GM12878 (cell line): ENCODE measurements around the gene ZNF423.

Source experiments
- ATF3 ChIP-seq: IDR thresholded peaks from 2 replicates; pipeline ENCODE4 v1.6.1; 2011; ENCODE audit warnings: low read depth, mild to moderate bottlenecking, low read length, moderate library complexity, borderline replicate concordance; ENCODE audit errors: extremely low read depth
- CTCF ChIP-seq, 3 experiments: IDR thresholded peaks in 2 of 3; conservative IDR thresholded peaks in 1 of 3; 2 replicates each; pipeline ENCODE4 v1.5.1; 2011; ENCODE audit warnings: low read depth in 3 of 3, low read length in 3 of 3, mild to moderate bottlenecking in 3 of 3, control low read depth in 2 of 3, moderate library complexity in 2 of 3, inconsistent platforms in 1 of 3, mixed read lengths in 1 of 3; ENCODE audit not compliant: control insufficient read depth in 2 of 3, insufficient read depth in 1 of 3; ENCODE audit errors: extremely low read depth in 1 of 3
- NFXL1 ChIP-seq: fragments of 450-650 bp; IDR thresholded peaks from 2 replicates; pipeline ENCODE4 v1.6.1; 2017; ENCODE audit warnings: antibody characterized with exemption, mild to moderate bottlenecking, borderline replicate concordance
- POLR2AphosphoS5 ChIP-seq: IDR thresholded peaks from 2 replicates; pipeline ENCODE4 v1.6.1; 2011; ENCODE audit warnings: mild to moderate bottlenecking, low read length, inconsistent platforms
- RFX5 ChIP-seq: IDR thresholded peaks from 2 replicates; pipeline ENCODE4 v1.6.1; 2011; ENCODE audit warnings: low read depth, low read length, improper control_type of control experiment
- SPI1 ChIP-seq: IDR thresholded peaks from 2 replicates; pipeline ENCODE4 v1.6.1; 2011; ENCODE audit warnings: low read depth, mild to moderate bottlenecking, low read length, moderate library complexity, borderline replicate concordance; ENCODE audit not compliant: insufficient read depth
- SUZ12 ChIP-seq: fragments of 200-600 bp; sonication (generic); IDR thresholded peaks from one replicate; pipeline ENCODE4 v1.6.1; 2018; ENCODE audit warnings: antibody characterized with exemption, mild to moderate bottlenecking; ENCODE audit not compliant: unreplicated experiment
- TAF1 ChIP-seq: IDR thresholded peaks from 2 replicates; pipeline ENCODE4 v1.6.1; 2011; ENCODE audit warnings: mild to moderate bottlenecking, low read depth, low read length, borderline replicate concordance
- WRNIP1 ChIP-seq: IDR thresholded peaks from 2 replicates; pipeline ENCODE4 v1.6.1; 2011; ENCODE audit warnings: low read depth, low read length, improper control_type of control experiment, borderline replicate concordance
- YY1 ChIP-seq: IDR thresholded peaks from 2 replicates; pipeline ENCODE4 v1.6.1; 2011; ENCODE audit warnings: low read depth, mild to moderate bottlenecking, low read length

GRCh38 chr16:49698453-49698815, 157.5 kb downstream of the ZNF423 start:
- TF ChIP-seq ATF3: no peak
- TF ChIP-seq NFXL1: no peak
- TF ChIP-seq YY1: no peak
- no peak for TF ChIP-seq CTCF (IDR thresholded peaks at IDR 0.05 in 2 of 3, conservative IDR thresholded peaks at IDR 0.05 in 1 of 3; ENCODE audit: control insufficient read depth in 2 of 3, extremely low read depth in 1 of 3, insufficient read depth in 1 of 3, low read depth in 3 of 3, low read length in 3 of 3)
- no peak for TF ChIP-seq RFX5
- TF ChIP-seq POLR2AphosphoS5: no peak
- TF ChIP-seq SUZ12: no peak
- TF ChIP-seq TAF1: no peak
- TF ChIP-seq WRNIP1: no peak
- TF ChIP-seq SPI1: no peak
